HG03066 (cell line): Measurements from ENCODE around the gene HS3ST4.

Experiments used
- ATAC-seq: cut with Tn5 transposase; IDR thresholded peaks from one replicate; pipeline ENCODE4 v1.9.1; 2021; ENCODE audit warnings: low read depth; ENCODE audit not compliant: unreplicated experiment

The HS3ST4 gene

GRCh38 chr16:25877103-25877502, 185.3 kb downstream of the HS3ST4 start:
- no peak for ATAC-seq

- no peak for ATAC-seq
These were observed 194.8 kb downstream of the HS3ST4 start for GRCh38 chr16:25886598-25886997.

- no peak for ATAC-seq
These were observed 197.1 kb downstream of the HS3ST4 start for GRCh38 chr16:25888868-25889267.

DNA sequence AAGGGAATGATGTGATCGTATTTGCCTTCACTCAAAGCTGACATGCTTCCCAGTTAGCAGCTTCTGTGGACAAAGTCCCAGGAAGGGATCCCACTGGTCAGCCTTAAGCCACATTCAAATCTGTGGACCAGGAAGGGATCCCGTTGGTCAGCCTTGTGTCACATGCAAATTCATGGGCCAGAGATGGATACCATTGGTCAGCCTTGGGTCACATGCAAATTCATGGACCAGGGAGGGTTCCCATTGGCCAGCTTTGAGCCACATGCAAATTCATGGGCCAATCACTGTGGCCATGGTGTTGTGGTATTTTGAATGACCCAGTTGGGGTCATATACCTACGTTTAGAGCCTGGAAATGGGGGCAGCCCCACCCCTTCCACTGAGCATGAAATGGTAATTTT, 201.6 kb downstream of the HS3ST4 start:
- no peak for ATAC-seq

DNA sequence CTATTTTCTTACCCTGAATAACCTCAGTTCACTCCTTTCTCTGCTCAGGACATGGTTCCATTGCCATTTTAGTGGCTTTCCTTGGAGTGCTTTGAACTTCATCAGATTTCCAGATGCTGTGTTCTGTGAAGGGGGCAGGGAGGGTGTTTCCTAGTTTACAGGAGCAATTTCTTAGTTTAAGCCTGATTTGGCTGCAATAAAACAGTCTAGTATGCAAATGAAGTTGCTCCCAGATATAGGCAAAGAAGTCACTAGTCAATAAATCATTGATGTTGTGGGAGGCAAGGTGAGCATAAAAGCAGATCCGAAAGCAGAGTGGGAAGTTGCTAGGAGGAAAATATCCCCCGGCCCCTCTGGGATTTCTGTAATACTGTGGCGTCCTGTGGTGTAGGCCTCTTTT, 202.3 kb downstream of the HS3ST4 start:
- no peak for ATAC-seq

DNA sequence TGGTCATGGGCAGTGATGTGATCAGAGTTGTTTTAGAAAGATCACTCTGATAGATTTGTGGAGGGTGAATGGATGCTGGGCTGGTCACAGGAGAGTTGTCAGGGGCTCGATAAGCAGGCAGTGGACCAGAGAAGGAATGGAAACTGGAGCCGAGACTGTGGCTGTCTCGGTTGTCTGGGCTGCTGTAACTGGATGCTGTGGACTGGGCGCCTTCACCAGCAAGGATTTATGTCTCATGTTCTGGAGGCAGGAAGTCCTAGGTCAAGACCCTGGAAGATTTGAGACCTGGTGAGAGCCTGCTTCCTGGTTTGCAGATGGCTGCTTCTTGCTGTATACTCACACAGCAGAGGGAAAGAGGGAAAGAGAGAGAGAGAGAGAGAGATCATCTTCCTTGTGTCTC, 203.6 kb downstream of the HS3ST4 start:
- ATAC-seq, result no peak

- no peak for ATAC-seq
These were observed 204.7 kb downstream of the HS3ST4 start for GRCh38 chr16:25896411-25896810.

DNA sequence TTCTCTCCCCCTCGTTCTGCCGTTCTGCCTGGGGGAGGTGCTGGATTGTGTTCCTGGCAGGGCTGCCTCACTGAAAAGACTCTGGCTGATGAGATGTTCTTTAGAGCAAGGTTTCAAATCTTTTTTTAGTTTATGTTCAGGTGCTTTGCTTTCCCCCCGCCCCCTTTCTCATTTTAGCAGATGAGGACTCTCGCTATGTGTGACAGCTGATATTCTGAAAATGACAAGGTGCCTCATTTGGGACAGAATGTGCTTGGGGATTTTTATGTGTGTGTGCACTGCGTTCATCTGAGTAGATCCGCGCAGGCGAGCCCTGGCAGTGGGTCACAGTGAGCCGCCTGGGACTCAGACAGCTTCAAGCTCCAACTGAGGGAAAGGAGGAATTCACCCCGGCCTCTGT, 205.9 kb downstream of the HS3ST4 start:
- no peak for ATAC-seq

DNA sequence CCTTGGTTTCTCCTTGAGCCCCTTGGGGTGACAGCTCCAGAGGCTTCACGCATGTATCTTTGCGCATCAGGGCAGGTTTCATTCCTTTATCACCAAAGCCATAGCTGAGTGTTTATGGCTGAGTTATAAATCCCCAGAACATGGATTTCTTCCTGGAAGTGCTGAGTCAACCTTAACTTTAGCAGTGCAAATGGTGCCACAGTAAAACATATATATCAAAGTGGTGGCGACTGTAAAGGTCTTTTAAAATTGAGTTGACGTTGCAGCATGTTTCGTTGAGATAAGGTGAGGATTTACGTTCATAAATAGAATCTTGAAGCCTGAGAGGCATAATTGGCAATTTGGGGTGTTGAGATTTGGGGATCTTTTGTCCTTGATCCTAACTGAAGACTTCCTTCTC, 214.1 kb downstream of the HS3ST4 start:
- no peak for ATAC-seq

DNA sequence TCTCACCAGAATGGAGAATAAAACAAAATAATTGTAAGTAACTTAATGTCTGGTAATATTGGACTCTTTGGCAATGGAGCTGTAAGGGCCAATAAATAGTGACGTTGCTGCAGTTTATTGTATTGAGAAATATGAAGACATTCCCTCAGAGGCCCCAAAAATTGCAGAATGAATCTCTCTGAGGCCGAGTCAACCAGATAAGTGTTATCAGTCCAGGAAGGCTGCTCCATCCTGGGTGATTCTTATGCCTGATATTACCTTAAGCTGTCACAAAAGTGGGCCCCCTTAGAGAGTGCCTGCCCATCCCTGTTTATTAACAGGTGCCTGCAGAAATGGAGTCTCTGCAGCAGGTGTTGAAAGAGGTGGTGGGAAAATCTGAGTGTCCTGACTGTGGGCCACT, 219.2 kb downstream of the HS3ST4 start:
- ATAC-seq, result no peak

DNA sequence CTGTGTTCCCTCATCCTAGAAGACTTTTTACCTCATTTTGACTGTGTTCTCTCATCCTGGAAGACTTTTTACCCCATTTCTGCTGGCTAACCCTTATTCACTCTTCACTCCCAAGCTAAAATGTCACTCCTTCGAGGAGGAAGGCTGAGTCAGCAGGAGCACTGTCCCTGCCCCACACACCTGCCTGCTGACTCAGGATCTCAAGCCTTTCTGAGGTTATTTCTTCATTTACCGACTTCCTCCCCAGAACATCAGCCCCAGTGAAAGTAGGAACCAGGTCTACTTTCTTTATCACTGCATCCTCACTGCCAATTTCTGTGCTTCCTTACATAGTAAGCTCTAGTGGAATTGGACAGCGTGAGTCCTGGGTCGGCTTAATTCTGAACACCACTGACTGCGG, 220.6 kb downstream of the HS3ST4 start:
- ATAC-seq, result no peak

GRCh38 chr16:25914357-25914962, 222.7 kb downstream of the HS3ST4 start:
- no peak for ATAC-seq

DNA sequence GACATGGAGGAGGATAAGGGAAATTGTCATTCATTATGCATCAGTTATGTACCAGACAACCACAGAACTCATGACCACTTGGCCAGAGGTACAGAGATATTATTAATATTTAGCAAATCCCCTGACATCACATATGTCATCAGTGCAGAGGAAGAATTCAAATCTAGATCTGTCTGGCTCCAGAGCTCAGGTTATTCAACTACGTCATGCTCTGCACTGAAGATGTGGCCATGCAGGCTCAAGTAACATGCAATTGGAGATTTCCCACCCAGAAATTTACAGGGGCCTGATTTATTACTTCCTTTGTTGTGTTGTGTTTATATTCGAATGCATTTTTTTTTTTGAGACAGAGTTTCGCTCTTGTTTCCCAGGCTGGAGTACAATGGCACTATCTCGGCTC, 224.3 kb downstream of the HS3ST4 start:
- no peak for ATAC-seq

GRCh38 chr16:25922438-25922837, 230.7 kb downstream of the HS3ST4 start:
- ATAC-seq, result no peak

DNA sequence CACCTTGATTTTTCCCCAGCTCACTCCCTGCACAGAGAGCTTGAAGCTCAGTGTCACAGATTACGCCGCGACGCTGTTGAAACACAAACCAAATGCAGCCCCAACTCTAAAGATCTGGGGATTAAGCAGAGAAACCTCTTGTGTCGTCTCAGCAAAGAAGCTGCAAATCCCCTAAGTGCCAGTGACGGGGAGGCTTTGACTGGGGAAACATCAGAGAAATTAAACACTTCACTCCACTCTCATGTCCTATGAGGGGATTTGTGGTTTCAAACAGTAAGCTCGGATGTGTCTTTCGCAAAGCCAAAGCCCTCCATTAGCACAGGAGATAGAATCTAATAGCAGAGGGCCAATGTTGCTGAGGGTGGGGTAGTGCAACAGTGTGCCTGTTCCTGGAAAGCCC, 233.7 kb downstream of the HS3ST4 start:
- no peak for ATAC-seq

- ATAC-seq, result no peak
These were observed 239.8 kb downstream of the HS3ST4 start for GRCh38 chr16:25931473-25932035.

- no peak for ATAC-seq
These were observed 250.2 kb downstream of the HS3ST4 start for GRCh38 chr16:25941800-25942499.

- no peak for ATAC-seq
These were observed 259.0 kb downstream of the HS3ST4 start for GRCh38 chr16:25950586-25951281.

DNA sequence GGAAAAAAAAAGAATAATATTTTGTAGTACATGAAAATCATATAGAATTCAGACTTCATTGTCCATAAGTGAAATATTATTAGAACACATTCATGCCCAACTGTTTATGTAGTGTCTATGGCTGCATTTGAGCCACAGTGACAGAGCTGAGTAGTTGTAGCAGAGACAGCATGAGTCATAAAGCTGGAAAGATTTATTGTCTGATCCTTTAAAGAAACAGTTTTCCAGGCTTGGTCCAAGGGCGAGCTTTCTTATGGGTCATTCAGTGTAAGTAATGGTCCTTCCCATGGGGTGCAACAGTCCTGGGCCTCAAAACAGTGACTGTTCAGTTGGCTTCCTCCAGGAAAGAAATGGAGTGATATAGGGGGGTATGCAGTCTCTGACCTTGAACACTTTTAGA, 260.2 kb downstream of the HS3ST4 start:
- ATAC-seq, result no peak

GRCh38 chr16:25952983-25953382, 261.2 kb downstream of the HS3ST4 start:
- no peak for ATAC-seq

GRCh38 chr16:25957707-25958106, 265.9 kb downstream of the HS3ST4 start:
- ATAC-seq, result no peak

DNA sequence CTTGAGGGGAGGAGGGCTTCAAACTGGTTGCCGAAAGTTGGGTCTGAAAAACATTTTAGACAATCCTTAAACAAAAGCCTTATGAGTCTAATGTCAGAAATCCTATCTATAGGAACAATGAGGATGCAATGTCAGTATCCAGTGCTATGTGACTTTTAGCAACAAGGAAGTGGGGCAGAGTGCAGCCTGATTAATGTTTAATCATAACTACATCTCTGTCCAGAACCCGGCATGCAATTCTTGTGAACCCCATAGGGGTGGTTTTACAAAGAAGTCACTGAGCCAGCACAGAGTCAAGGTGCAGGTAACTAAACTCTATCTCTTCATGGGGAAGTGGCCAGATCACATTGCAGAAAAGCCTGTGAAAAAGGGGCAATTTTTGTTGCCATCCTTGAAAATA, 267.5 kb downstream of the HS3ST4 start:
- no peak for ATAC-seq
